ENCODE data around the gene DEK.

GRCh38 chr6:18309046-18309445, 44.7 kb upstream of the DEK start:
- TF ChIP-seq MAX (IDR thresholded peaks at IDR 0.05), result no peak
- TF ChIP-seq JUN (CRISPR knock-in tag; IDR thresholded peaks at IDR 0.05), result no peak
- TF ChIP-seq ATF2 (CRISPR knock-in tag; IDR thresholded peaks at IDR 0.05), result no peak
- no peak for TF ChIP-seq MXI1 (IDR thresholded peaks at IDR 0.05; ENCODE audit: borderline replicate concordance, low read depth, low read length)
- no peak for TF ChIP-seq ZNF296 (CRISPR knock-in tag; conservative IDR thresholded peaks at IDR 0.05)
- TF ChIP-seq AGO1 (IDR thresholded peaks at IDR 0.05; ENCODE audit: low read depth, low read length, poor library complexity, severe bottlenecking), result no peak
